ENCODE measurements around the gene CSGALNACT2.

The CSGALNACT2 gene

GRCh38 chr10:43228783-43229207 lies 90.5 kb downstream of the CSGALNACT2 start:
- DNase-seq (ENCODE audit: low read depth in 2 of 2), result no peak

GRCh38 chr10:43229208-43230061 lies 91.2 kb downstream of the CSGALNACT2 start:
- no peak for DNase-seq (ENCODE audit: low read depth in 2 of 2)

- no peak for DNase-seq (ENCODE audit: low read depth in 2 of 2)
These were observed 92.1 kb downstream of the CSGALNACT2 start for GRCh38 chr10:43230101-43230908.

- no peak for DNase-seq (ENCODE audit: low read depth in 2 of 2)
These were observed 92.8 kb downstream of the CSGALNACT2 start for GRCh38 chr10:43230909-43231522.

- DNase-seq (ENCODE audit: low read depth in 2 of 2), result no peak
These were observed 93.4 kb downstream of the CSGALNACT2 start for GRCh38 chr10:43231523-43232078.

- no peak for DNase-seq (ENCODE audit: low read depth in 2 of 2)
These were observed 95.6 kb downstream of the CSGALNACT2 start for GRCh38 chr10:43233601-43234430.

GRCh38 chr10:43234471-43235041 lies 96.3 kb downstream of the CSGALNACT2 start:
- DNase-seq (ENCODE audit: low read depth in 2 of 2), result no peak
